SK-N-SH treated with all-trans-retinoic acid at 6 μM for 48 hours (cell line): ENCODE results near the gene BOC.

Experiments used
- ATAC-seq: fragments of 200-7000 bp; cut with Tn5 transposase; 3 replicates; pipeline ENCODE4 v1.9.1; 2020; ENCODE audit warnings: mild to moderate bottlenecking, moderate library complexity
- ARNTL ChIP-seq: fragments of 450-650 bp; formaldehyde crosslinking; IDR thresholded peaks from 2 replicates; pipeline ENCODE4 v1.5.0; 2020; ENCODE audit warnings: low read depth, mild to moderate bottlenecking, moderate library complexity, borderline replicate concordance
- BACH2 ChIP-seq: fragments of 250-450 bp; sonication (Bioruptor Pico); IDR thresholded peaks from 2 replicates; pipeline ENCODE4 v1.9.0; 2021; ENCODE audit warnings: mild to moderate bottlenecking, borderline replicate concordance
- CSDC2 ChIP-seq: fragments of 250-450 bp; sonication (Bioruptor Pico); IDR thresholded peaks from 2 replicates; pipeline ENCODE4 v1.5.0; 2020; ENCODE audit warnings: mild to moderate bottlenecking, moderate library complexity
- CSRNP3 ChIP-seq: fragments of 250-450 bp; sonication (Bioruptor Pico); IDR thresholded peaks from 2 replicates; pipeline ENCODE4 v1.5.1; 2021; ENCODE audit warnings: mild to moderate bottlenecking, moderate library complexity
- ESRRG ChIP-seq: fragments of 250-450 bp; sonication (Bioruptor Pico); IDR thresholded peaks from 2 replicates; pipeline ENCODE4 v1.6.1; 2021; ENCODE audit warnings: mild to moderate bottlenecking
- ISL1 ChIP-seq: fragments of 250-450 bp; sonication (Bioruptor Pico); IDR thresholded peaks from 2 replicates; pipeline ENCODE4 v2.1.2; 2022; ENCODE audit warnings: mild to moderate bottlenecking, moderate library complexity
- OSR1 ChIP-seq: fragments of 250-450 bp; sonication (Bioruptor Pico); IDR thresholded peaks from 2 replicates; pipeline ENCODE4 v1.8.0; 2022; ENCODE audit warnings: moderate library complexity, mild to moderate bottlenecking, inconsistent platforms
- PPARA ChIP-seq: fragments of 250-450 bp; sonication (Bioruptor Pico); IDR thresholded peaks from 2 replicates; pipeline ENCODE4 v1.5.0; 2020; ENCODE audit warnings: mild to moderate bottlenecking, borderline replicate concordance
- RARB ChIP-seq: fragments of 250-450 bp; sonication (Bioruptor Pico); IDR thresholded peaks from 2 replicates; pipeline ENCODE4 v1.8.0; 2021; ENCODE audit warnings: mild to moderate bottlenecking, moderate library complexity
- SNAI2 ChIP-seq: fragments of 250-450 bp; sonication (Bioruptor Pico); IDR thresholded peaks from 2 replicates; pipeline ENCODE4 v1.5.0; 2020; ENCODE audit warnings: mild to moderate bottlenecking, moderate library complexity
- TCF4 ChIP-seq: fragments of 250-450 bp; sonication (Bioruptor Pico); IDR thresholded peaks from 2 replicates; pipeline ENCODE4 v1.8.0; 2021; ENCODE audit warnings: mild to moderate bottlenecking, moderate library complexity, borderline replicate concordance
- TOX ChIP-seq: fragments of 250-450 bp; sonication (Bioruptor Pico); IDR thresholded peaks from 2 replicates; pipeline ENCODE4 v1.8.0; 2021; ENCODE audit warnings: mild to moderate bottlenecking, moderate library complexity, borderline replicate concordance
- TSHZ2 ChIP-seq: fragments of 250-450 bp; sonication (Bioruptor Pico); IDR thresholded peaks from 2 replicates; pipeline ENCODE4 v1.5.0; 2020; ENCODE audit warnings: mild to moderate bottlenecking, moderate library complexity
- ZC3H10 ChIP-seq: fragments of 250-450 bp; sonication (Bioruptor Pico); IDR thresholded peaks from 2 replicates; pipeline ENCODE4 v1.5.1; 2021; ENCODE audit warnings: mild to moderate bottlenecking, moderate library complexity
- ZFP30 ChIP-seq: fragments of 450-650 bp; formaldehyde crosslinking; IDR thresholded peaks from 2 replicates; pipeline ENCODE4 v1.5.0; 2022; ENCODE audit warnings: mild to moderate bottlenecking, moderate library complexity
- ZNF565 ChIP-seq: fragments of 450-650 bp; formaldehyde crosslinking; conservative IDR thresholded peaks from 2 replicates; pipeline ENCODE4 v1.5.0; 2020; ENCODE audit warnings: low read depth, mild to moderate bottlenecking, moderate library complexity
- ZNF70 ChIP-seq: fragments of 450-650 bp; formaldehyde crosslinking; IDR thresholded peaks from 2 replicates; pipeline ENCODE4 v1.5.0; 2020; ENCODE audit warnings: mild to moderate bottlenecking, moderate library complexity
- ZNF8 ChIP-seq: fragments of 450-650 bp; formaldehyde crosslinking; IDR thresholded peaks from 2 replicates; pipeline ENCODE4 v1.5.0; 2020; ENCODE audit warnings: mild to moderate bottlenecking, moderate library complexity
- TF ChIP-seq, protein P1 (sequence below): fragments of 250-450 bp; sonication (Bioruptor Pico); IDR thresholded peaks from 2 replicates; pipeline ENCODE4 v1.8.0; 2021; ENCODE audit warnings: low read depth, mild to moderate bottlenecking, moderate library complexity, borderline replicate concordance
- TF ChIP-seq, protein P2 (sequence below): fragments of 250-450 bp; sonication (Bioruptor Pico); IDR thresholded peaks from 2 replicates; pipeline ENCODE4 v1.5.1; 2020; ENCODE audit warnings: low read depth, mild to moderate bottlenecking, moderate library complexity

BOC gene

GRCh38 chr3:113193288-113193687, 18.1 kb upstream of the BOC start:
- peak; percentile 39; the same call in 2 of the 3 replicates for ATAC-seq
- TF ChIP-seq CSRNP3 (CRISPR knock-in tag) (no peak), ESRRG (CRISPR knock-in tag) (no peak), ZNF8 (CRISPR knock-in tag) (no peak), ZNF70 (CRISPR knock-in tag) (no peak), ARNTL (CRISPR knock-in tag) (no peak), ZC3H10 (CRISPR knock-in tag) (no peak), OSR1 (no peak), ZFP30 (CRISPR knock-in tag) (no peak), TSHZ2 (CRISPR knock-in tag) (no peak), BACH2 (no peak), TOX (CRISPR knock-in tag) (no peak), CSDC2 (CRISPR knock-in tag) (no peak)
- TF ChIP-seq, protein P1, sequence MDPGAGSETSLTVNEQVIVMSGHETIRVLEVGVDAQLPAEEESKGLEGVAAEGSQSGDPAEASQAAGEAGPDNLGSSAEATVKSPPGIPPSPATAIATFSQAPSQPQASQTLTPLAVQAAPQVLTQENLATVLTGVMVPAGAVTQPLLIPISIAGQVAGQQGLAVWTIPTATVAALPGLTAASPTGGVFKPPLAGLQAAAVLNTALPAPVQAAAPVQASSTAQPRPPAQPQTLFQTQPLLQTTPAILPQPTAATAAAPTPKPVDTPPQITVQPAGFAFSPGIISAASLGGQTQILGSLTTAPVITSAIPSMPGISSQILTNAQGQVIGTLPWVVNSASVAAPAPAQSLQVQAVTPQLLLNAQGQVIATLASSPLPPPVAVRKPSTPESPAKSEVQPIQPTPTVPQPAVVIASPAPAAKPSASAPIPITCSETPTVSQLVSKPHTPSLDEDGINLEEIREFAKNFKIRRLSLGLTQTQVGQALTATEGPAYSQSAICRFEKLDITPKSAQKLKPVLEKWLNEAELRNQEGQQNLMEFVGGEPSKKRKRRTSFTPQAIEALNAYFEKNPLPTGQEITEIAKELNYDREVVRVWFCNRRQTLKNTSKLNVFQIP (CRISPR knock-in tag), result no peak
- TF ChIP-seq, protein P2, sequence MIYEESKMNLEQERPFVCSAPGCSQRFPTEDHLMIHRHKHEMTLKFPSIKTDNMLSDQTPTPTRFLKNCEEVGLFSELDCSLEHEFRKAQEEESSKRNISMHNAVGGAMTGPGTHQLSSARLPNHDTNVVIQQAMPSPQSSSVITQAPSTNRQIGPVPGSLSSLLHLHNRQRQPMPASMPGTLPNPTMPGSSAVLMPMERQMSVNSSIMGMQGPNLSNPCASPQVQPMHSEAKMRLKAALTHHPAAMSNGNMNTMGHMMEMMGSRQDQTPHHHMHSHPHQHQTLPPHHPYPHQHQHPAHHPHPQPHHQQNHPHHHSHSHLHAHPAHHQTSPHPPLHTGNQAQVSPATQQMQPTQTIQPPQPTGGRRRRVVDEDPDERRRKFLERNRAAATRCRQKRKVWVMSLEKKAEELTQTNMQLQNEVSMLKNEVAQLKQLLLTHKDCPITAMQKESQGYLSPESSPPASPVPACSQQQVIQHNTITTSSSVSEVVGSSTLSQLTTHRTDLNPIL (CRISPR knock-in tag), result no peak

- no peak for TF ChIP-seq ZNF8 (CRISPR knock-in tag)
- TF ChIP-seq CSDC2 (CRISPR knock-in tag), result no peak
- TF ChIP-seq ISL1, result no peak
- no peak for TF ChIP-seq SNAI2 (CRISPR knock-in tag)
- TF ChIP-seq ZNF70 (CRISPR knock-in tag), result no peak
- TF ChIP-seq, protein P1 (CRISPR knock-in tag), result no peak
- TF ChIP-seq TOX (CRISPR knock-in tag), result no peak
- TF ChIP-seq ESRRG (CRISPR knock-in tag), result no peak
- TF ChIP-seq TCF4 (CRISPR knock-in tag), result no peak
- TF ChIP-seq PPARA (CRISPR knock-in tag), result no peak
- TF ChIP-seq RARB, result no peak
- no peak for TF ChIP-seq CSRNP3 (CRISPR knock-in tag)
- TF ChIP-seq, protein P2 (CRISPR knock-in tag), result no peak
- no peak for TF ChIP-seq ZNF565 (CRISPR knock-in tag)
- ATAC-seq, result peak; percentile 40; the same call in 1 of the 3 replicates
Measured at GRCh38 chr3:113193719-113194118, 17.6 kb upstream of the BOC start.
